H9 (cell line): ENCODE data around the gene ENTPD6. TPM values are rescaled to one million over a fixed set of nuclear protein-coding genes. Genes with fewer than 3 reads are reported as not detected.

ENCODE experiments used
- DNase-seq: peaks from one replicate; pipeline ENCODE4 v3.0.0-alpha.2; 2017
- H2AFZ ChIP-seq: one replicate; pipeline ENCODE4 v1.6.1; 2013; ENCODE audit warnings: mild to moderate bottlenecking, low read length, control low read depth, moderate library complexity
- H2AK5ac ChIP-seq: 2 replicates; pipeline ENCODE4 v1.6.1; 2013; ENCODE audit warnings: low read length, control low read depth, mixed read lengths; ENCODE audit not compliant: insufficient read length
- H2BK120ac ChIP-seq: one replicate; pipeline ENCODE4 v1.6.1; 2013; ENCODE audit warnings: low read depth, mild to moderate bottlenecking, low read length, control low read depth, inconsistent platforms; ENCODE audit not compliant: poor library complexity, severe bottlenecking
- H2BK12ac ChIP-seq: 2 replicates; pipeline ENCODE4 v1.6.1; 2013; ENCODE audit warnings: low read length, control low read depth, mixed read lengths, low read depth; ENCODE audit not compliant: insufficient read length
- H2BK15ac ChIP-seq: 2 replicates; pipeline ENCODE4 v1.6.1; 2013; ENCODE audit warnings: low read depth, low read length, control low read depth
- H2BK20ac ChIP-seq: one replicate; pipeline ENCODE4 v1.6.1; 2013; ENCODE audit warnings: low read depth, mild to moderate bottlenecking, low read length, control low read depth, inconsistent platforms; ENCODE audit not compliant: poor library complexity, severe bottlenecking
- H2BK5ac ChIP-seq: 2 replicates; pipeline ENCODE4 v1.6.1; 2013; ENCODE audit warnings: low read length, control low read depth, mixed read lengths; ENCODE audit not compliant: insufficient read length
- H3K14ac ChIP-seq: 2 replicates; pipeline ENCODE4 v1.6.1; 2013; ENCODE audit warnings: low read length, control low read depth; ENCODE audit not compliant: insufficient read depth
- H3K18ac ChIP-seq: 2 replicates; pipeline ENCODE4 v1.6.1; 2013; ENCODE audit warnings: low read depth, mild to moderate bottlenecking, mixed read lengths, low read length, control low read depth; ENCODE audit not compliant: insufficient read length
- H3K23ac ChIP-seq: 2 replicates; pipeline ENCODE4 v1.6.1; 2013; ENCODE audit warnings: low read length, control low read depth, mixed read lengths, low read depth; ENCODE audit not compliant: insufficient read length
- H3K23me2 ChIP-seq: 2 replicates; pipeline ENCODE4 v1.6.1; 2013; ENCODE audit warnings: low read depth, mild to moderate bottlenecking, mixed read lengths, low read length, control low read depth; ENCODE audit not compliant: insufficient read length, poor library complexity, severe bottlenecking
- H3K27ac ChIP-seq: 2 replicates; pipeline ENCODE4 v1.5.1; 2013; ENCODE audit warnings: low read length, control low read depth, mixed read lengths, low read depth; ENCODE audit not compliant: insufficient read length
- H3K27me3 ChIP-seq: 2 replicates; pipeline ENCODE4 v1.6.1; 2013; ENCODE audit warnings: low read length, control low read depth, inconsistent platforms; ENCODE audit not compliant: insufficient read depth
- H3K4ac ChIP-seq: 2 replicates; pipeline ENCODE4 v1.6.1; 2013; ENCODE audit warnings: low read depth, mild to moderate bottlenecking, control low read depth, inconsistent platforms, low read length, moderate library complexity
- H3K4me1 ChIP-seq: 2 replicates; pipeline ENCODE4 v1.6.1; 2013; ENCODE audit warnings: low read length, control low read depth, inconsistent platforms; ENCODE audit not compliant: insufficient read depth
- H3K4me2 ChIP-seq: 2 replicates; pipeline ENCODE4 v1.6.1; 2013; ENCODE audit warnings: low read length, control low read depth, mixed read lengths; ENCODE audit not compliant: insufficient read length, insufficient read depth
- H3K56ac ChIP-seq: 2 replicates; pipeline ENCODE4 v1.6.1; 2013; ENCODE audit warnings: low read depth, mild to moderate bottlenecking, mixed read lengths, low read length, control low read depth; ENCODE audit not compliant: insufficient read length
- H3K79me1 ChIP-seq: 2 replicates; pipeline ENCODE4 v1.6.1; 2013; ENCODE audit warnings: low read depth, mild to moderate bottlenecking, moderate library complexity, low read length, control low read depth, inconsistent platforms; ENCODE audit not compliant: insufficient read depth, poor library complexity, severe bottlenecking
- H3K79me2 ChIP-seq: 2 replicates; pipeline ENCODE4 v1.6.1; 2013; ENCODE audit warnings: low read length, control low read depth, inconsistent platforms; ENCODE audit not compliant: insufficient read depth
- H3K9ac ChIP-seq: 2 replicates; pipeline ENCODE4 v1.6.1; 2013; ENCODE audit warnings: low read length, control low read depth, mixed read lengths; ENCODE audit not compliant: insufficient read length; ENCODE audit errors: extremely low read depth
- H3K9me3 ChIP-seq: one replicate; pipeline ENCODE4 v1.6.1; 2013; ENCODE audit warnings: low read depth, low read length, inconsistent platforms; ENCODE audit not compliant: control insufficient read depth
- H3T11ph ChIP-seq: one replicate; pipeline ENCODE4 v1.6.1; 2013; ENCODE audit warnings: mild to moderate bottlenecking, low read length, control low read depth, inconsistent platforms
- H4K20me1 ChIP-seq: one replicate; pipeline ENCODE4 v1.6.1; 2013; ENCODE audit not compliant: control insufficient read depth, insufficient read length, insufficient read depth
- H4K5ac ChIP-seq: 2 replicates; pipeline ENCODE4 v1.6.1; 2013; ENCODE audit warnings: low read depth, mild to moderate bottlenecking, mixed read lengths, low read length, control low read depth; ENCODE audit not compliant: insufficient read length
- H4K8ac ChIP-seq: replicated peaks from 2 replicates; pipeline ENCODE4 v1.6.1; 2013; ENCODE audit warnings: low read length, control low read depth, mixed read lengths, low read depth; ENCODE audit not compliant: insufficient read length
- H4K91ac ChIP-seq: 2 replicates; pipeline ENCODE4 v1.6.1; 2013; ENCODE audit warnings: low read depth, mild to moderate bottlenecking, moderate library complexity, mixed read lengths, low read length, control low read depth; ENCODE audit not compliant: insufficient read length
- H3K27ac Mint-ChIP-seq, 3 experiments: 2 replicates in 2 of 3; 3 replicates in 1 of 3; pipeline ENCODE4 v1.8.0; 2020 to 2021; ENCODE audit warnings: mixed read lengths in 3 of 3, mild to moderate bottlenecking in 1 of 3, moderate library complexity in 1 of 3
- H3K27me3 Mint-ChIP-seq: 2 replicates; pipeline ENCODE4 v1.8.0; 2021; ENCODE audit warnings: low read depth, mild to moderate bottlenecking, moderate library complexity, mixed read lengths
- H3K36me3 Mint-ChIP-seq, 3 experiments: 2 replicates in 2 of 3; 3 replicates in 1 of 3; pipeline ENCODE4 v1.8.0; 2020 to 2021; ENCODE audit warnings: low read depth in 3 of 3, mixed read lengths in 3 of 3; ENCODE audit not compliant: insufficient read depth in 1 of 3
- H3K4me1 Mint-ChIP-seq, 2 experiments: 2 replicates each; pipeline ENCODE4 v1.8.0; 2020; ENCODE audit warnings: mixed read lengths in 2 of 2
- H3K4me3 Mint-ChIP-seq, 2 experiments: 2 replicates in 1 of 2; 3 replicates in 1 of 2; pipeline ENCODE4 v1.8.0; 2020 to 2021; ENCODE audit warnings: mild to moderate bottlenecking in 2 of 2, mixed read lengths in 2 of 2, moderate library complexity in 1 of 2
- H3K9me3 Mint-ChIP-seq, 2 experiments: 2 replicates in 1 of 2; 3 replicates in 1 of 2; pipeline ENCODE4 v1.8.0; 2020; ENCODE audit warnings: mild to moderate bottlenecking in 2 of 2, mixed read lengths in 2 of 2, moderate library complexity in 1 of 2
- WGBS: extraction: QIAGEN DNeasy Blood & Tissue Kit; methylation state at CpG from one replicate; pipeline ENCODE4 v1.1.7; 2013; ENCODE audit warnings: missing lambda C conversion rate, low lambda C conversion rate, mixed read lengths; ENCODE audit not compliant: insufficient read length; ENCODE audit errors: extremely low coverage; 5-methylcytosine and 5-hydroxymethylcytosine counted together
- total RNA-seq: library from RNA; stranded (reverse); gene quantifications from 2 replicates; pipeline ENCODE4 v1.2.1, GENCODE V29; 2021
- TF ChIP-seq, protein P1 (sequence below): fragments of 200-600 bp; sonication (generic); conservative IDR thresholded peaks from 3 replicates; pipeline ENCODE4 v1.8.0; 2021; ENCODE audit warnings: antibody characterized with exemption, mild to moderate bottlenecking

ENTPD6 gene
- total RNA-seq, 1 experiment from 2014 or later = 57.4 TPM

DNA sequence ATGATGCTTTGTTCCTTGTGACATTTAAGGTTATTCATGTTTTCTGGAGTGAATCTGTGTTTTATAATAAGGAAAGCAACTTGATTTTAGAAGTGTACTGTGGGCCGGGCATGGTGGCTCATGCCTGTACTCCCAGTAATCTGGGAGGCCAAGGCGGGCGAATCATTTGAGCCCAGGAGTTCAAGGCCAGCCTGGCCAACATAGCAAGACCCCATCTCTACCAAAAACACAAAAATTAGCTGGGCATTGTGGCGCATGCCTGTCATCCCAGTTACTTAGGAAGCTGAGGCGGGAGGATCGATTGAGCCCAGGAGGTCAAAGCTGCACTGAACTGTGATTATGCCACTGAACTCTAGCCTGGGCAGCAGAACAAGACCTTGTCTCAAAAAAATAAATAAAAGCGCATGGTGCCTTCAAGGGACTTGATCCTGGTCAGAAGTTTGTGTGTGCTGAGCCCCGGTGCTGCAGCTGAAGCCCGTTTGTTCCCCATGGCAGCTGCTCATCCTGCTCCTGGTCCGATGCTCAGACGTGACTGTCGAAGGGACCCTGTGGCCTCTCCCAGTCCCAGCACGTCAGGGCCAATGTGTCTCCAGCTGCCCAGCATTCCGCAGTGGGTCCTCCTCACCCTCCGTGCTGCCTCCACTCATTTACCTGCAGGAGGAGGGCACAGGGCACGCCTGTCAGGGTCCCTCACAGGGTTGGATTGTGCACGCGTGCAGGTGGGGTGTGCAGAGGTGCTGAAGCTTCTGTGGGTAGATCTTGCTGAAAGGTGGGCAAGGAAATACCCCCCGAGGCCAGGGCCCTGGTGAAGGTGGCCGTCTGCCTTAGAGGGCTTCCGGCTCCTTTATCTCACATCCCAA is 18.3 kb downstream of the ENTPD6 start:
- no peak for DNase-seq
- no peak overlapping the region for H2BK12ac ChIP-seq
- H3K79me2 ChIP-seq = no peaks in the 10 kb centered on the region
- no peaks in the 10 kb centered on the region for H3K9me3 ChIP-seq
- no peak overlapping the region for H3K4me2 ChIP-seq
- no peak overlapping the region for H3K18ac ChIP-seq
- no peak overlapping the region for H2BK5ac ChIP-seq
- TF ChIP-seq, protein P1, sequence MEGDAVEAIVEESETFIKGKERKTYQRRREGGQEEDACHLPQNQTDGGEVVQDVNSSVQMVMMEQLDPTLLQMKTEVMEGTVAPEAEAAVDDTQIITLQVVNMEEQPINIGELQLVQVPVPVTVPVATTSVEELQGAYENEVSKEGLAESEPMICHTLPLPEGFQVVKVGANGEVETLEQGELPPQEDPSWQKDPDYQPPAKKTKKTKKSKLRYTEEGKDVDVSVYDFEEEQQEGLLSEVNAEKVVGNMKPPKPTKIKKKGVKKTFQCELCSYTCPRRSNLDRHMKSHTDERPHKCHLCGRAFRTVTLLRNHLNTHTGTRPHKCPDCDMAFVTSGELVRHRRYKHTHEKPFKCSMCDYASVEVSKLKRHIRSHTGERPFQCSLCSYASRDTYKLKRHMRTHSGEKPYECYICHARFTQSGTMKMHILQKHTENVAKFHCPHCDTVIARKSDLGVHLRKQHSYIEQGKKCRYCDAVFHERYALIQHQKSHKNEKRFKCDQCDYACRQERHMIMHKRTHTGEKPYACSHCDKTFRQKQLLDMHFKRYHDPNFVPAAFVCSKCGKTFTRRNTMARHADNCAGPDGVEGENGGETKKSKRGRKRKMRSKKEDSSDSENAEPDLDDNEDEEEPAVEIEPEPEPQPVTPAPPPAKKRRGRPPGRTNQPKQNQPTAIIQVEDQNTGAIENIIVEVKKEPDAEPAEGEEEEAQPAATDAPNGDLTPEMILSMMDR = no peak
- no peak overlapping the region for H3K23ac ChIP-seq
- no peaks in the 10 kb centered on the region for H3K9me3 Mint-ChIP-seq
- H4K91ac ChIP-seq = no peak overlapping the region
- no peak overlapping the region for H3K56ac ChIP-seq
- H3K23me2 ChIP-seq = no peaks in the 10 kb centered on the region
- H4K5ac ChIP-seq = no peak overlapping the region
- no peak overlapping the region for H2AFZ ChIP-seq
- H3K79me1 ChIP-seq = no peaks in the 10 kb centered on the region
- H3K27me3 ChIP-seq = no peaks in the 10 kb centered on the region; the same call in 1 of the 2 replicates
- peaks cover 0 to 2% of the 10 kb centered on the region in 2 experiments; a peak in 1 of 4 replicates for H3K4me1 Mint-ChIP-seq
- H3K9ac ChIP-seq = no peak overlapping the region
- H4K8ac ChIP-seq = no peak overlapping the region
- no peak overlapping the region for H2BK20ac ChIP-seq
- no peak overlapping the region for H2BK120ac ChIP-seq
- no peak overlapping the region for H3K4ac ChIP-seq
- no peak overlapping the region for H3T11ph ChIP-seq
- H3K27ac ChIP-seq = no peak overlapping the region
- WGBS = no CpG with 5 or more reads among the region's 21 CpGs
- H3K27me3 Mint-ChIP-seq = no peaks in the 10 kb centered on the region
- H3K4me1 ChIP-seq = no peaks in the 10 kb centered on the region
- no peak overlapping the region for H3K4me3 Mint-ChIP-seq
- H2AK5ac ChIP-seq = no peak overlapping the region
- H3K27ac Mint-ChIP-seq = no peak overlapping the region; a peak in 1 of 7 replicates
- H2BK15ac ChIP-seq = no peak overlapping the region
- H3K14ac ChIP-seq = no peak overlapping the region
- H4K20me1 ChIP-seq = no peaks in the 10 kb centered on the region
- peaks cover 5 to 63% (median 34%) of the 10 kb centered on the region in 3 experiments; a peak in 6 of 7 replicates for H3K36me3 Mint-ChIP-seq
